Motor neuron (in vitro differentiated cells): ENCODE data around the gene SIDT1. TPM values are rescaled to one million over a fixed set of nuclear protein-coding genes. Genes with fewer than 3 reads are reported as not detected.

Experiments
- ATAC-seq, 8 experiments: fragments of 200-7000 bp; cut with Tn5 transposase; replicated peaks in 6 of 8; 2 replicates each; pipeline ENCODE4 v1.8.0; 2021; ENCODE audit warnings: mild to moderate bottlenecking in 8 of 8, moderate library complexity in 8 of 8
- H3K27ac ChIP-seq, 2 donors: fragments of 250-450 bp; sonication (Bioruptor Pico); 2 replicates each; pipeline ENCODE4 v1.9.0; 2021; ENCODE audit warnings: antibody characterized with exemption in 2 of 2, mild to moderate bottlenecking in 2 of 2, moderate library complexity in 1 of 2
- H3K4me1 ChIP-seq, 2 donors: fragments of 250-450 bp; sonication (Bioruptor Pico); replicated peaks in 1 of 2; 2 replicates each; pipeline ENCODE4 v1.6.1; 2021; ENCODE audit warnings: antibody characterized with exemption in 2 of 2, mild to moderate bottlenecking in 2 of 2, moderate library complexity in 1 of 2
- H3K4me3 ChIP-seq, 5 donors: fragments of 250-450 bp; sonication (Bioruptor Pico); 2 replicates each; pipeline ENCODE4 v1.9.0; 2021; ENCODE audit warnings: antibody characterized with exemption in 5 of 5, mild to moderate bottlenecking in 5 of 5, moderate library complexity in 4 of 5
- WGBS, 10 experiments: fragments of 450-650 bp; shearing (Covaris generic); methylation state at CpG; one replicate each; pipeline ENCODE4 v1.0.0; 2022; 5-methylcytosine and 5-hydroxymethylcytosine counted together
- in situ Hi-C, 9 experiments: fragments of 400-800 bp; cut with MboI; loops; one replicate each; pipeline ENCODE4 v1.15.0; 2021; ENCODE audit warnings: low sequenced_read_pairs in 9 of 9, low pct_unique_long_range_greater_than_20kb in 2 of 9; ENCODE audit not compliant: unreplicated experiment in 9 of 9
- total RNA-seq, 8 experiments: library from RNA; unstranded; fragments of 300-600 nt; gene quantifications; 2 replicates each; pipeline versions ENCODE4 v1.2.3 to v1.2.4, GENCODE V29; 2022

Gene SIDT1
- total RNA-seq, 8 experiments from 2014 or later, result 0.33 to 6.1 (median 0.66) TPM; not detected in 2

DNA sequence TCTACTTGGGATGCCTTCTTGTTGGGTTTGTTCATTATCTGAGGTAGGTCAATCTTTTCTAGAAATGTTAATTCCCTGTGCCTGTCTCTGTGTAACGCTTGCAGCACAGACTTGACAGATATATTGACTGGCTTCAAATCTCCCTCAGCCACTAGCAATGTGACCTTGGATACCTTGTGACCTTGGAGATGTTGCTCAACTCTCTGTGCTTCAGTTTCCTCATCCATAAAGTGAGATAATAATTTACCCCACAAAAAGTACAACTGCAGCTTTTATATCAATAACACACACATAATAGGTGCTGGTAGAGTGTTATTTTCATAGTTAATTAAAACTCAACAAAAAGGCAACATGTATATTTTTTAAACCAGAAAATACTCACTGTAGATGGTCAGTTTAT, 52.9 kb downstream of the SIDT1 start:
- no peak for ATAC-seq
- no peak overlapping the region for H3K27ac ChIP-seq
- H3K4me3 ChIP-seq, result no peak overlapping the region
- in situ Hi-C loops, result no loop called here
- H3K4me1 ChIP-seq, result no peaks in the 10 kb centered on the region
- WGBS, 10 experiments, result 0 to 100% (median 71%) methylated on average over 1 of the region's 1 CpG; no CpG with 5 or more reads in 4 of the 10 experiments

- 34 to 80% (median 53%) methylated on average over 1 to 3 of the region's 3 CpGs; no CpG with 5 or more reads in 1 of the 10 experiments for WGBS, 10 experiments
- in situ Hi-C loops, result no loop called here
- H3K27ac ChIP-seq, result no peak overlapping the region
Measured at GRCh38 chr3:113585720-113586119, 53.4 kb downstream of the SIDT1 start.

GRCh38 chr3:113588806-113589205, 56.5 kb downstream of the SIDT1 start:
- ATAC-seq, result no peak
- in situ Hi-C loops, result no loop called here
- Histone ChIP-seq H3K4me1 (no peaks in the 10 kb centered on the region), H3K4me3 (no peak overlapping the region), H3K27ac (no peak overlapping the region)
- WGBS, 10 experiments, result 88 to 100% (median 100%) methylated on average over 1 to 2 of the region's 2 CpGs; no CpG with 5 or more reads in 4 of the 10 experiments

More at GRCh38 chr3:113585720-113586119, 53.4 kb downstream of the SIDT1 start:
- Histone ChIP-seq H3K4me3 (no peak overlapping the region), H3K4me1 (no peaks in the 10 kb centered on the region)
- ATAC-seq, result no peak

GRCh38 chr3:113589971-113590370, 57.6 kb downstream of the SIDT1 start:
- Histone ChIP-seq H3K4me1 (no peaks in the 10 kb centered on the region), H3K27ac (no peak overlapping the region), H3K4me3 (no peak overlapping the region)
- in situ Hi-C loops, result no loop called here
- no peak for ATAC-seq
- WGBS, 10 experiments, result 0 to 100% (median 40%) methylated on average over 1 of the region's 1 CpG; no CpG with 5 or more reads in 3 of the 10 experiments

- 0 to 83% (median 59%) methylated on average over 1 of the region's 1 CpG for WGBS, 10 experiments
- in situ Hi-C loops, result no loop called here
- H3K4me3 ChIP-seq, result no peak overlapping the region
- H3K27ac ChIP-seq, result no peak overlapping the region
- no peaks in the 10 kb centered on the region for H3K4me1 ChIP-seq
- ATAC-seq, result no peak
Measured at GRCh38 chr3:113590983-113591382, 58.6 kb downstream of the SIDT1 start.

GRCh38 chr3:113594066-113594465, 61.7 kb downstream of the SIDT1 start:
- no peak overlapping the region for H3K27ac ChIP-seq
- no peak for ATAC-seq
- H3K4me1 ChIP-seq, result no peaks in the 10 kb centered on the region
- H3K4me3 ChIP-seq, result no peak overlapping the region
- in situ Hi-C loops, result no loop called here
- 0 to 50% (median 16%) methylated on average over 1 to 2 of the region's 2 CpGs; no CpG with 5 or more reads in 2 of the 10 experiments for WGBS, 10 experiments

GRCh38 chr3:113597596-113598354, 65.4 kb downstream of the SIDT1 start:
- in situ Hi-C loops, result no loop called here
- no peak for ATAC-seq
- 0 to 100% (median 66%) methylated on average over 1 to 4 of the region's 4 CpGs for WGBS, 10 experiments

GRCh38 chr3:113600418-113601182, 68.2 kb downstream of the SIDT1 start:
- WGBS, 10 experiments, result 0 to 93% (median 75%) methylated on average over 1 to 2 of the region's 2 CpGs; no CpG with 5 or more reads in 1 of the 10 experiments

More at GRCh38 chr3:113597596-113598354, 65.4 kb downstream of the SIDT1 start:
- Histone ChIP-seq H3K4me3 (no peak overlapping the region), H3K4me1 (no peaks in the 10 kb centered on the region), H3K27ac (no peak overlapping the region)

DNA sequence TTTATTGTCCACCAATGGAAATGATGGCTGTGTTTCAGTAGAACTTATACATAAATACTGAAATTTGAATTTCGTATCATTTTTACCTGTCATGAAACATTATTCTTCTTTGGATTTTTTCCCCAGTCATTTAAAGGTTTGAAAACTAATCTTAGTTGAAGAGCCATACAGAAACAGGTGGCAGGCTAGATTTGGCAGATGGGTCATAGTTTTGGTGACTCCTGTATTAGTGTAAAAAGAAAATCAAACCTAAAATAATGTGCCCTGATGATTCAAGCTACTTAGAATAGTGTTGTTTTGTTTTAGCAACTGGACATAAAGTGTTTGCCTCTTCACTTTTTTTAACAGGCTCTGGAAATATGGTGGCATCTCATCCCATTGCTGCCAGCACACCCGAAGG, 68.9 kb downstream of the SIDT1 start:
- WGBS, 10 experiments, result 0 to 88% (median 67%) methylated on average over 1 to 2 of the region's 2 CpGs; no CpG with 5 or more reads in 2 of the 10 experiments
- ATAC-seq, result no peak
- in situ Hi-C loops, result no loop called here
- Histone ChIP-seq H3K4me3 (no peak overlapping the region), H3K27ac (no peak overlapping the region), H3K4me1 (no peaks in the 10 kb centered on the region)

More at GRCh38 chr3:113600418-113601182, 68.2 kb downstream of the SIDT1 start:
- in situ Hi-C loops, result no loop called here
- ATAC-seq, result no peak
- H3K27ac ChIP-seq, result no peak overlapping the region
- H3K4me3 ChIP-seq, result no peak overlapping the region
- H3K4me1 ChIP-seq, result no peaks in the 10 kb centered on the region

DNA sequence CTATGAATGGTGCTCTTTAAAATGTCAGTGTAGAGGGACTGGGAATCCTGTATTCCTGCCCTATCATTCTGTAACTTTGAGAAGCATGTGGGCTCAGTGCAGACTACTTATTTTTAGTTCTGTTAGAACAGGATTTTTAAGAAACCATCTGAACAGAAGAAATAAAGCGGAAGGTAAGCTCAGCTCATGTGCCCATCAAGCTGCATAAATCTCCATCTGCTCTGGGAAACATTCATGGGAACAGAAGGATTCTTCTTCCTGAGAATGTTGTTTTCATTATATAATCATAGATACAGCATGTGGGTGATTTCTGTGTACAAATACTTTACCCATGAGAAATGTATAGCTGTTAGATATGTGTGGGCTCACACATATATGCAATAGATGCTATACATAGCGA, 69.9 kb downstream of the SIDT1 start:
- Histone ChIP-seq H3K27ac (no peak overlapping the region), H3K4me3 (no peak overlapping the region), H3K4me1 (no peaks in the 10 kb centered on the region)
- in situ Hi-C loops, result no loop called here
- 0 to 100% (median 71%) methylated on average over 1 to 2 of the region's 2 CpGs; no CpG with 5 or more reads in 1 of the 10 experiments for WGBS, 10 experiments
- no peak for ATAC-seq

DNA sequence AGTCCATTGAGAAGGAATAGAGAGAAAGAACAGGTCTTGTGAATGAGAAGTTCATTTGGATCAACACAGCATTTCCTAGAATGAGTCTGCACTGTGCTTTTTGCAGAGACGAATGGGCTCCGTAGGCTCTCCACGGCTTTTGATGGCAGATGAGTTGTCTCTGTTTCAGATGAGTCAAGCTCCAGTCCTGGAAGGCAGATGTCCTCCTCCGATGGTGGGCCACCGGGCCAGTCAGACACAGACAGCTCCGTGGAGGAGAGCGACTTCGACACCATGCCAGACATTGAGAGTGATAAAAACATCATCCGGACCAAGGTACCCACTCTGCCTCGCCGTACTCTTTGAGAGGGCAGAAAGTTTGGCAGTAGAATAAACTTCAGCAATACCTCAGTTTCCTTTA, 70.5 kb downstream of the SIDT1 start:
- H3K4me1 ChIP-seq, result no peaks in the 10 kb centered on the region
- 22 to 100% (median 81%) methylated on average over 1 to 10 of the region's 11 CpGs; no CpG with 5 or more reads in 2 of the 10 experiments for WGBS, 10 experiments
- no peak overlapping the region for H3K4me3 ChIP-seq
- no peak overlapping the region for H3K27ac ChIP-seq
- no peak for ATAC-seq
- in situ Hi-C loops, result no loop called here

DNA sequence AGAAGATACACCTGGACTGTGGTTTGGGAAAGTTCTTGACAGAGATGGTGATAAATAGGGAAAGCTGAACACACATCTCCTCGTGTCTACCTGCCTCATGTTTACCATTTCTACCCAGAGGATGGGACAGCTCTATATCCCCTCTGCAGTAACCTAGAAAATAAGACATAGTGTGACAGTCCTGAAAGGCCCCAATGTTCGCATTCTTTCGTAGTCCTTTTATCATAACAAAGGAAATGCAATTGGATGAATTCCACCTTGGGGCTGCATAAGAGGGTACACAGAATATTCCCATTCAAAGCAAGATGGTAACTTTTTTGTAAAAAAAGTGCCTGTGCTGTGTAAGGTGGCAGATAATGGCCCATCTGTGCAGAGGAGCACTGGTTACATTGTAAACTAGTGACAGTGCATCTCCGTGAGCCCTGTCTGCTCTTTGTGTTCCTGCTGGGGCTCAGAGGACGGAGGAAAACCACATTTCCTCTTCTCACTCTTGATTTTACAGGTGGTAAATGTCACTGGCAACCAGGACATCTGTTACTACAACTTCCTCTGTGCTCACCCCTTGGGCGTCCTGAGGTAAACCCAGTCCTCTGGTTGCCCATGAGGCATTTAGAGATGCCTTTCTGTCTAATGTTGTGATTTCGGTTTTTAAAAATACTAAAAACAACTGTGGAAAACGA, 74.3 kb downstream of the SIDT1 start:
- WGBS, 10 experiments, result 13 to 80% (median 48%) methylated on average over 1 to 5 of the region's 8 CpGs; no CpG with 5 or more reads in 1 of the 10 experiments
- ATAC-seq, result peak in 1 of 8 experiments; percentile 16
- Histone ChIP-seq H3K4me1 (no peaks in the 10 kb centered on the region), H3K4me3 (no peak overlapping the region), H3K27ac (no peak overlapping the region)
- in situ Hi-C loops, result no loop called here

DNA sequence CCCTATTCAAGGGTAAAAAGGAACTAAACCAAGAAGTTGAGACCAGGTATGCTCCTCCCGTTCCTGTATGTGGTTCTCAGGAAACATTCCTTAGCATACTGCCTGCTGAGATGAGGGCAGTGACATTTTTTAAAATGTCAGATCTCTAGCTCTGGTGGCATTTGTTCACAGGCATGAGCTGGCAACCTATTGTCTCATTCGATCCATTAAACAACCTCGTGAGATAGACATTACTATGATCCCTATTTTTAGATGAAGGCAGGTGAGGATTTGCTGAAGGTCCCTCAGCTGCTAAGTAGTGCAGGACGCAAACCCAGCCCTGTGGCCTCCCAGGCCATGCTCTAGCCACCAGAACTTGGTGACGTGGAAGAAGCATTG, 74.9 kb downstream of the SIDT1 start:
- H3K4me1 ChIP-seq, result no peaks in the 10 kb centered on the region
- in situ Hi-C loops, result no loop called here
- H3K4me3 ChIP-seq, result no peak overlapping the region
- ATAC-seq, result no peak
- whole genome bisulfite sequencing, 10 experiments, result 0 to 100% (median 69%) methylated on average over 1 to 3 of the region's 5 CpGs; no CpG with 5 or more reads in 2 of the 10 experiments
- H3K27ac ChIP-seq, result no peak overlapping the region
